Measurements from ENCODE around the gene PWWP2B.
"Not testable (repeated sequence)": the region's sequence is repeated elsewhere in the genome, so short reads cannot be mapped to it uniquely, and the experiment has no call there.

PWWP2B gene

DNA sequence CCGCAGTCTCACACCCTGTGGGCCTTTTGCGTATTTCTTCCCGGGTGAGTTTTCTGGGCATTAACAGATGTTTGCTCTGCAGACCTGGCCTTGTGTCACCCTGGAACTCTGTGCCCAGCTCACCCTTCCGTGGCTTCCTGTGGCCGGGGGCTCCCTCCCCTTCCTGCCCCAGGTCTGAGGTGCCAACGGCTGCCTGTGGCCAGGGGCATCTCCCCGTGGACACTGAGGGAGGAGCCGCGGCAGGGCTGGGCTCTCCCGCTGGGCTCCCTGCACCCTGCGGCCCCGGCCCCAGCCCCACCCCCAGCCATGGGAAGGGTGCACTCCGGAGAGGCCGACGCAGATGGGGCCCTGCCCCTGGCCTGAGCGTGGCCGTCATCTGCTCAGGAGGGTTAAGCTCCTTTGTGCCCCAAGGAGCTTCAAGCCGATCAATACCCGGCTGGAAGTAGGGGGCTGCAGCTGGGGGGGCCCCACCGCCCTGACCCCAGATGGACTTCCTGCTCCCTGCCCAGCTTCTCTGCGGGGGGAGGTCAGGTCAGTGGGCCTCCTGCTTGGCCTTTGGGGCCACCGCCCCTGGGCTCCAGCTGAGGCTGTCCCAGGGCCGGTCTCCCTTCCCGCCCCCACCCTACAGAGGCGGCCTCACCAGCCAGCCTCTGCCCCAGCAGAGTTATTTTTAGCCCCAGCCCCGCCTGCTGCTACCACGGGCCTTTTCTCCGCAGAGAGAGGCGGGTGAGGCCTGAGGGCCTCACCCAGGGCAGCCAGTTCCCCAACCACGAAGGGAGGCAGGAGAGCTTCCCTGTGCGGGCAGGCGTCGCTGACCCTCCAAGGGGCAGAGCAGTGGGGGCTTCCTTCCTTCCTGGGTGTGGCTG, 24.2 kb downstream of the PWWP2B start:
- no peak for DNase-seq

DNA sequence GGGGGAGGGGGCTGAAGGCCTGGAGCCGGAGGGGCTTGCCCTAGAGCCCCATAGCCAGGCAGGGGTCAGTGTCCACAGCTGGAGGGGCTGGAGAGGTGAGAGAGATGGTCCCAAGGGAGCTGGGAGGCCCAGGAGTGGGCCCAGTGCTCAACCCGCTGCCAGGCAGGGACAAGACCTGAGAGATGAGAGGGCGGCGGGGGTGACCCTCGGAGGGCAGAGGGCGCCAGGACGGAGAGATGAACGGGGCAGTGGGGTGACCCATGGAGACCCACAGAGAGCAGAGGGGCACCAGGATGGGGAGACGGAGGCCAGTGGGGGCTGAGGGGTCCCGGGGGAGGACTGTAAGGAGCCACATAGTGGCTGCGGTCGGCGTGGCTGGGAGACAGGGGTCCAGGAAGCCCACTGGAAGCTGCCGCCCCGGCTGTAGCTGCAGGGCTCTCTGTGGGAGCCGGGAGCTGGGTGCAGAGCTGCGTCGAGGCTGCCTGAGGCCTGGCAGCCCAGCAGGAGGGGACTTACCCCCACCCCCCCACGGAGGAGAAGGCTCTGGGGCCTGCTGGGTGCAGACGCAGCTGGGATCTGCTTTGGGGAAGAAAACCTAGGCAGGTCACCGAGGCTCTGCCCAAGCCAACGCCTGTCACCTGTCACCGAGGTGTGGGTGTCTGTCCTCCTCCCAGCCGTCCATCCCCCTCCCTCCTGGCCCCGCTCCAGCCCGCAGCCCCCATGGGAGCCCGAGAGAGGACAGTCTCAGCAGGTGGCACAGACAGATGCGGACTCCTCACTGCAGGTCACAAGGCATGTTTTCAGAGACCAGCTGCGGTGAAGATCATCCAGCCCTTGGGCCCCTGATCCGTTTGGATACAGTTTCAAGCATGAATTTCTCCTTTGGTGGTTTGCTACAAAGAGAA, 25.1 kb downstream of the PWWP2B start:
- DNase-seq: no peak

DNA sequence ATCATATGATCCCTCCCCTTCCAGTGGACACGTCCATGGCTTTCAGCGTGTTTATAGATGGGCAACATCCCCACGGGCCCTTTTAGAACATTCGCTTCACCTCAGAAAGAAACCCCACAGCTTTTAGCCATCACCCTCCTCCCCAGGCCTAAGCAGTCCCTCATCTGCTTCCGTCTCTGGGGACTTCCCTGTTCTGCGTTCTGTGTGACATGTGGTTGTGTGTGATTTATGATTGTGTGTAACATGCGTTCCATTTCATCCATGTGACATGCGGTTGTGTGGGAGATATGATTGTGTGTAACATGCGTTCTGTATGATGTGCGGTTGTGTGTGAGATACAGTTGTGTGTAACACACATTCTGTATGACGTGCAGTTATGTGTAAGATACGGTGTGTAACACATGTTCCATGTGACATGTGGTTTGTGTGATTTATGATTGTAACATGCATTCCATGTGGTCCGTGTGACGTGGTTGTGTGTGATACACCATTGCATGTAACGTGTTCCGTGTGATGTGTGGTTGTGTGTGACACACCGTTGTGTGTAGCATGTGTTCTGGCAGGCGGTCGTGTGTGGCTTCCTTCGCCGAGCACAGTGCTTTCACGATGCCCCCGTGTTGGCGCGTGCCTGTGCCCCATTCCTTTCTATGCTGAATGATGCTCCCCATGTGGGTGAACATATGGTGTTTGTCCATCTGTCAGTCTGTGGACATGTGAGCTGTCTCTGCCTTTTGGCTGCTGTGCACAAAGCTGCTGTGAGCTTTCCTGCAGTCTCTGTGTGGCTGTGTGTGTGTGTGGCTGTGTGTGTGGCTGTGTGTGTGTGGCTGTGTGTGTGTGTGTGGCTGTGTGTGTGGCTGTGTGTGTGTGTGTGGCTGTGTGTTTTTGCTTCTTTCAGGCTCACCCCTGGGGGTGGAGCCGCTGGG, 26.2 kb downstream of the PWWP2B start:
- DNase-seq: no peak

DNA sequence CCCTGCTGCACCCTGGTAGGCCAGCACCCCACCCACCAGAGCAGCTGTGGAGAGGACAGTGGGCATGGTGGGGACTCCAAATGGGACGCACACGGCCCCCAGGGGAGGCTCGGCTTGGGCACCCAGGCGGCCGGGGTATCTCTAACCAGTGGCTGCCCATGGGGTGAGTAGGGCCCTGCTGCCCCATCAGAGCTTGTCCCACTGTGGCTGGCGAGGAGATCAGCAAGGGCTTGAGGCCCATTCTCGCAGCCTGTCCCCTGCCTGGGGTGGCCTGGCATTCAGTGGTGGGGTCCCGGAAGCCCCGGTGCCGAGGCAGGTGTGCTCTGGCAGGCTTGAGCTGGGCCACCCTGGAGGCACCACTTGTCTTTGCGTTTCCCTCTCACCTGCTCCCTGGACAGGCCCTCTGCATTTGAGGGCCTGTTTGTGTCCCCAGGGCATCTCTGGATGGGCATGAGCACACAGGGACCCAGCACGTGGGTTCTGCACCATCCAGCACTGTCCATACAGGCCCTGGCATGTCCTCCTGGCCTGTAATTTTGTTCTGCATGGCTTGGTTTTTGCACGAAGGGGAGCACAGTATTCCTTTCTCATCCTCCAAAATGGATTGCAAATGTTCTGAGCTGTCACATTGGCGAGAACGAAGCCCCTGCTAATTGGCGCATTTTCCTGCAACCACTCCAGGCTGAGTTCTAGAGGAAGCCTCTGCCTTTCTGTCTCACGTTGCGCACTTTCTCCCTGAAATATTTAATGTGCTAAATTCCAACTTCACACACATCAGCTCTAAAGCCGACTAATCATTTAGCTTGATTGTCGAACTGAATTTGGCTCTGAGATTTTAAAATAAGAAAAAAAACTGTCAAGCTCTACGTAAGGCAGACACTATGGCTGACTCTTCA, 27.2 kb downstream of the PWWP2B start:
- DNase-seq: no peak

DNA sequence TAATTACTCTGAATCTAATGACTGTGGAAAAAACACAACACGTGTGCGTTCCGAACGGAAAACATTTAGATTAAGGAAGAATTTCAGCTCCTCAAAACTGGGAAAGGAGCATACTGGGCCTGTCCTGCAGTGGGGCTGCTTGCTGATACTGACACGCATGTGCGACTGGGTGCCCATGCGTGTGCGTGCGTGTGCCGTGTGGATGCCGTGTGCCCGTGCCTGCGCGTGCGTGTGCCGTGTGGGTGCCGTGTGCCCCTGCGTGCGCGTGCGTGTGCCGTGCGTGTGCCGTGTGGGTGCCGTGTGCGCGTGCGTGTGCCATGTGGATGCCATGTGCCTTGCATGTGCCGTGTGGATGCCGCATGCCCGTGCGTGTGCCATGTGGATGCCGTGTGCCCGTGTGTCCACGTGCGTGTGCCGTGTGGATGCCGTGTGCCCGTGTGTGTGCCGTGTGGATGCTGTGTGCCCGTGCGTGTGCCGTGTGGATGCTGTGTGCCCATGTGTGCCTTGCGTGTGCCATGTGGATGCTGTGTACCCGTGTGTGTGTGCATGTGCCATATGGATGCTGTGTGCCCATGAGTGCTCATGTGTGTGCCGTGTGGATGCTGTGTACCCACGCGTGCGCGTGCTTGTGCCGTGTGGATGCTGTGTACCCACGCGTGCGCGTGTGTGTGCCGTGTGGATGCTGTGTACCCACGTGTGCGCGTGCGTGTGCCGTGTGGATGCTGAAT, 28.2 kb downstream of the PWWP2B start:
- DNase-seq: no peak

DNA sequence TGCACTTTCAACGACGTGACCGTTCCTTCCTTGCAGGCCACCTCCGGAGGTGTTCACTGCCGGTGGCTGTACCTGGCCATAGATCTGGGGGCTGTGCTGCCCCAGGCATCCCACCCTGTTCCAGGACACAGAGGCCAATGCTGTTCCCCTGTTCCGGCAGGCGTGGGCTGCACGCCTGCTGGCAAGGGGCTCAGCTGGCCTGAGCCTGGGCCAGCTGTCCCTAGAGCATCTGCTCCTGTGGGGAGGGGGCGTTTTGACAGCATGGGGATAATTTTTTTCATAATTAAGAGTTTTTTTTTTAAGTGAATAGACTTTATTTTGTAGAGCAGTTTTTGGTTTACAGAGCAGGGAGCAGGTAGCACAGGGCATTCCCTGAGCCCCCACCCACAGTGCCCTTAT, 28.8 kb downstream of the PWWP2B start:
- DNase-seq: no peak

DNA sequence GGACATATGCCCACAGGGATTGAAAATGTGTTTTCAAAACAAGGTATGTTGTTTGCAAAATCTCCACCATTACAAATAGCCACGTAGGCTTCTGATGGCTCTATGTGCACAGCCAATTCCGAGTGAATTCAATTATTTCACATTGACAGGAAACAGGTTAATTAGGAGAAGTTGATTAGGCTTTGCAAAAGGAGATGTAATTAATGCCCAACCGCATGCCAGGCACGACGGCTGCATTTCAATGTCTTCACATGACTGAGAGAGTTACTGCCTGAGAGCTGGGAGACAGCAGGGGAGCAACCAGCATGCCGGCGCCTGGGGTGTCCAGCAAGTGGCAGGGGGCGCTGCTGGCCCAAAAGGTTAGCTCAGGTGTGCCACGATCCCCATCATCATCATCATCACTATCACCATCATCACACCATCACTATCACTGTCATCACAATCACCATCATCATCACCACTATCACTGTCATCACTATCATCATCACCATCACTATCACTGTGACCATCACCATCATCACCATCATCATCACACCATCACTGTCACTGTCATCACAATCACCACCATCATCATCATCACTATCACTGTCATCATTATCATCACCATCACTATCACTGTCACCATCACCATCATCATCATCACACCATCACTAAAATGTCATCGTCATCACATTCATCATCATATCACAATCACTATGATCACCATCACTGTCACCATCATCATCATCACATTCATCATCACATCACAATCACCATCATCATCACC, 30.2 kb downstream of the PWWP2B start:
- no peak for DNase-seq

DNA sequence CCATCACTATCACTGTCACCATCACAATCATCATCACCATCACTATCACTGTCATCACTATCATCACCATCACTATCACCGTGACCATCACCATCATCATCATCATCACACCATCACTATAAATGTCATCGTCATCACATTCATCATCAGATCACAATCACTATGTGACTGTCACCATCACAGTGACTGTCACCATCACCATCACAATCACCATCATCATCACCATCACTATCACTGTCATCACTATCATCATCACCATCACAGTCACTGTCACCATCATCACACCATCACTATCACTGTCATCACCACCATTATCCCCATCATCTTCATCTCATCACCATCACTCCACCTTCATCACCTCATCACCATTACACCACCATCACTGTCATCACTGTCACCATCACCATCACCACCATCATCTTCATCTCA, 31.0 kb downstream of the PWWP2B start:
- DNase-seq: no peak

DNA sequence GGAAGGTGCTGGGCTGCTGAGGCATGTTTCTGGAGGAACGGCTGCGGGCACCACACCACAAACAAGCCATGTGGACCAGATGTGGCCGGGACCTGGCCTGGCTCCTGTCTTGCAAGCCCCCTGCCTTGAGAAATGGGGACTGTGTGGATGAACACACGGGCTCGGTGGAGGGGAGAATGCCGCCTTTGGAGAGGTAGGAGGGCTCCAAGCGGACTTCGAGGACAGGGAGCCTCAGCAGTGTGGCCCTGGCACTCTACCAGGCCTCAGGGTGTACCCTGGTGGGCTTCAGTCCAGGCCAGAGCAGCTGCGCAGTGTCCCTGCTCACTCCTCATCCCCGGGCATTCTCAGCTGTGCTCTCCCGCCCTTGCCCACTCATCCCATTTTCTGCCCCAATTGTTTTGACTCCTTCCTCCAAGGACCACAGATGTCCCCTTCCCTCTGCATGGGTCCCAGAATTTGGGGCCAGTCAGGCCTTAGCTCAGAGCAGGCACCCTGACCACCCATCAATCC, 31.5 kb downstream of the PWWP2B start:
- DNase-seq: no peak

DNA sequence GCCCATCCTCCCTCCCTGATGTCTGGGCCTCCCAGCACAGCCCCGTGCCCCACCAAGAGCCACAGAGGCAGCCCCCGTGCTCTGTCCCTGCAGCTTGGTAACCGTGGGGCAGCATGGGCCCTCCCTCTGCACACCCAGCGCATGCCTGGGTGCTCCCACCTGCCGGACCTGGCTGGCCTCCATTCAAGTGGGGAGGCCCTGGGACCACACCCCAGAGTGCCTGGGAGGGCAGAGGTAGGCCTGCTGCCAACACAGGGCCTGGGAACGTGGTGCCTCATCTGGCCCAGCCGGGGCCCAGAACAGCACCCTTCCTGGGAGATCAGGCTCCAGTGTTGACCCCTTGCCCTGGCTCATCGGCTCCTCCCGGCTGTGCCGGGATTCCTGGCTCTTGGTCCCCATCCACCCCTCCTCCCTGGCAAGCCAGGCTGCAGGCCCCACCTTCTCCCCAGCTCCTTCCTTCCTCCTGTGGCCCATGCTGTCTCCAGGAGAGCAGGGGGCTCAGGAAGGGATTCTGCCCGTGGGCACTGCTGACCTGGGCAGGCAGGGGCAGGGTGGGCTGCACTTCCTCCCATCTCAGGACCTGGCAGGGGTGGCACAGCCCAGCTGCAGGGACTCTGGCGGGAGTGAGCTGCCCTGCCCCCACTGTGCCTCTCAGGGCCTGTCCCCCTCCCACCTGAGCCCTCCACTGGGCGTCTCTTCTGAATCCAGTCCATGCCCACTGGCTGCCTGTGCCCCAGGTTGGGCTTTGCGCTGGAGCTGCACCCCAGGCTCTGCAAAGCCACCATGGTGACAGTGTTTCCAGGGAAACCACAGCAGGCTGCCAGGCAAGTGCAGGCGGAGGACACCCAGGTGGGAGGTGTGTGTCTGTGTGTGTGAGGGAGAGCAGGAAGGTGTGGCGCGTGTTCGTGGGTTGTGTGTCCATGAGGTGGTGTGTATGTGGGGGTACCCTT, 32.6 kb downstream of the PWWP2B start:
- no peak for DNase-seq

DNA sequence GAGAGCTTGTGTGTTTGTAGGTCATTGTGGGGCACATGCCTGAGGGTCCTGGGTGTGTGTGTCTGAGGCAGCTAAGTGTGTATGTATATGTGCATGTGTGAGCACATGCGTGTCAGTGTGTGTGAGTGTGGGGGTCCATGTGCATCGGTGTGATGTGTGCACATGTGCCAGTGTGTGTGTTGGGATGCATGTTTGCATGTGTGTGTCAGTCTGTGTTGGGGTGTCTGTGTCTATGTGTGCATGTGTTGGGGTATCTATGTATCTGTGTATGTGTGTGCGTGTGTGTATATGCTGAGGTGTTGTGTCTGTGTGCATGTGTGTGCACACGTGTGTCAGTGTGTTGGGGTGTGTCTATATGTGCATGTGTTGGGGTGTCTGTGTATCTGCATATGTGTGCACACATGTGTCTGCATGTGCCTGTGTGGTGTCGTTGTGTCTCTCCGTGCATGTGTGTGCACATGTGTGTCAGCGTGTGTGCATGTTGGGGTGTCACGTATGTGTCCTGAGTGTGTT, 33.3 kb downstream of the PWWP2B start:
- DNase-seq: no peak

DNA sequence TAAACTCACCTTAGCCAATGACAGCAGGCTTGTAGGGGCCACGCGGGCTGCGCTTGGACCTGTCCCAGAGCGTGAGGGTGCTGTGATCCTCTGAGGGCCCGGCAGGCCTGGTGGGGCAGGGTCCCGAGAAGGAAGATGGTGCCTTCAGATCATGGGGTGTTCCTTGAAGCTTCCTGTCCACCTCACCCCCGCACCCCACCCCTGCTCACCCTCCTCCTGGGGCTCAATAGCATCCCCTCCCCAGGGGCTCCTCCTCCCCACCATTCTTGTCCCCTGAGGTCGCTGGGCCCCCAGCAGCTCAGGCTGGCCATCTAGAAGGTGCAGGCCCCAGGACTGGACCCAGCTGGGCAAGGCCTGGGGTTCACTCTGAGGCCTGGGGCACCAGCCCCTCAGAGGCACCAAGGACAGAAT, 33.9 kb downstream of the PWWP2B start:
- DNase-seq: no peak

DNA sequence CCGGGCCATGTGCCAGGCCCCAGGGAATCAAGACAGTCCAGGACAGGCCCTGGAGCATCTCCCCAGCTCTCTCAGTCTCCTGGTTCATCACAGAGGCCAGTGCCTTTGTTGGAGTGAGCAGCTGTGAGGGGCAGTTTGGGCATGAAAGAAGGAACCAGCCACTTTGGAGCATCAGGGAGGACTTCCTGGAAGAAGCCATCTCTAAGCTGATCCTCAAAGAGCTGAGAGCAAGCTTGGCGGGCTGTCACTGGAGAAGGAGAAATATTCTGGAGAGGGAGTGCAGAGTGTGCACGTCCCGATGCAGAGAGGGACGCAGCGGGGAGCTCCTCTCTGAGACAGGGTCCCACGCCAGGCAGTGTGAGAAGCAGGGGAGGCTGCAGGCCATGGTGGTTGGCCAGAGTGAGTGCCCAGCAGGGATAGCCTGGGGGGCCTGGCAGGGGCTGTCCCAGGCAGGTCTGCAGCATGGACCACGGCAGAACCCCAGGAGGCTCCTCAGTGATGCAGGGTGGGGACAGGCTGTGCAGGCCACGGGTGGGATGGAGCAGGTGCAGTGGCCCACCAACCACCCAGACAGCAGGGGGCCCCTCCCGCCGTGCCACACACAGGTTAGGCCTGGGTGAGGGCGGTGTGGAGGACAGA, 34.7 kb downstream of the PWWP2B start:
- DNase-seq: no peak

DNA sequence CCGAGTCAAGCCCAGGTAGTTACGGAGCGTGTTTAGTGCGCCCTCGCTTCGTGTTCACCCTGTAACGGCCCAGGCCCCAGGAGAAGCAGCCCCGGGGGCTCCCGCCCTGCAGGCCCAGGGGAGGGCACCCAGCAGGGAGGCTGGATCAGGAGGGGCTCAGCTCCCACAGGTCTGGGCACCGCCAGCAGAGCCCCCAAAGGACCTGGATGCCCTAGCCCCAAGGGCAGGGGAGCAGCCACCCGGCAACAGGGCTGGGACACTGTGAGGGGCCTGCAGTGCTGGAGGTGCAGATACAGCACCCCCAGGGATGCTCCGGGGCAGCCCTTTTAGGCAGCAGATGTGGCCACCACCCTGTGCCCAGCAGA, 35.2 kb downstream of the PWWP2B start:
- no peak for DNase-seq

DNA sequence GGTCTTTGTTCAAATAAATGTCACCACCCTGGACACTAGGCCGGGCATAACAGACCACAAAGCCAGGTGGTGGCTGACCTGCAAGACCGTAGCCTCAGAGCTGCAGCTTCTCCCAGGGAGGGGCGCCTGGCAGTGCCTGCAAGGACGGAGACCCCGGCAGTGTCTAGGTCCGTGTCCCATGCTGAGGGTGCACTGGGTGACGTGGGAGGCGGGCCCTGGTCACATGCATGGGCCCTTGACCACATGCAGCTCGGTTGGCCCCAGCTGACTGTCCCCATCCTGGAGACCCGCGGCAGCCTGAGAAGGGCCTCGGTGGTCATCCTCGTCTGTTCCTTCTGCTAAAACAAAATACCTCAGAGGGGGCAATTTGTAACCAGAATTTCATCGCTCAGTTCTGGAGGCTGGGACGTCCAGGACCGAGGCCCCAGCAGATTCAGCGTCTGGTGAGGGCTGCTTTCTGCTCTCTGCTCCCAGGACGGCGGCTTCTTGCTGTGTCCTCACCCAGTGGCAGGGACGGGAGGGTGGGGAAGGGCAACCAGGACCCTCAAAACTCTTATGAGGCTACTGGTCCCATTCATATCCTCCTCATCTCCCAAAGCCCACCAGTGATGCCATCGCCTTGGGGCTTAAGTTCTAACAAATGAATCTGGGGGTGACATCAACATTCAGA, 36.8 kb downstream of the PWWP2B start:
- DNase-seq: no peak

DNA sequence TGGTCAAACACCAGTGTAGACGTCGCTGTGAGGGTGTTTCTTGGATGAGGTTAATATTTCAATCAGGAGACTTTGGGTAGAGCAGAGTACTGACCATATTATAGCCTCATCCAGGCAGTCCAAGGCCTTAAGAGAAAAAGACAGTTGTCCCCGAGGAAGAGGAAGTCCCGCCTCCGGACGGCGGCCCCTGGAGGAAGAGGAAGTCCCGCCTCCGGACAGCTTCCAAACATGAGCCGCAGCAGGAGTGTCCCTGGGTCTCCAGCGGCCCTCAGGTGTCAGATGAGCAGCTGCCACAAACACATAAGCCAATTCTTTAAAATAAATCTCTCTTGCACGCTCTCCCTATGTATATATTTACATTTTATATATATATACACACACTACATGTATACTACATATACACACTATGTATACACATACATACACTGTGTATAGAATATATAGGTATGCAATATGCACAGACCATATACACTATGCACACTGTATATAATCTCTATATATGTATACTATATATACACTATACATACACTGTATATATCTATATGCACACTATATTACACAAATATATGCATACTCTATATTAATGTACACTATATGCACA, 37.5 kb downstream of the PWWP2B start:
- DNase-seq: no peak

DNA sequence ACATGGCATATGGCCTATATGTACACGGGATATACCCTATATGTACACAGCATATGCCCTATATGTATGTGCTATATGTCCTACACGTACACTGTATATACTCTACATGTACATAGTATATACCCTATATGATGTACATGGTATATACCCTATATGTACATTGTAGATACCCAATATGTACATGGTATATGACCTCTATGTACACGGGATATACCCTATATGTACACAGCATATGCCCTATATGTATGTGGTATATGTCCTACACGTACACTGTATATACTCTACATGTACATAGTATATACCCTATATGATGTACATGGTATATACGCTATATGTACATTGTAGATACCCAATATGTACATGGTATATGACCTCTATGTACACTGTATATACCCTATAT, 38.3 kb downstream of the PWWP2B start:
- DNase-seq: not testable (repeated sequence)

All from SIG-M5 (cell line).